ENCODE data around the gene RACGAP1.

Gene RACGAP1

DNA sequence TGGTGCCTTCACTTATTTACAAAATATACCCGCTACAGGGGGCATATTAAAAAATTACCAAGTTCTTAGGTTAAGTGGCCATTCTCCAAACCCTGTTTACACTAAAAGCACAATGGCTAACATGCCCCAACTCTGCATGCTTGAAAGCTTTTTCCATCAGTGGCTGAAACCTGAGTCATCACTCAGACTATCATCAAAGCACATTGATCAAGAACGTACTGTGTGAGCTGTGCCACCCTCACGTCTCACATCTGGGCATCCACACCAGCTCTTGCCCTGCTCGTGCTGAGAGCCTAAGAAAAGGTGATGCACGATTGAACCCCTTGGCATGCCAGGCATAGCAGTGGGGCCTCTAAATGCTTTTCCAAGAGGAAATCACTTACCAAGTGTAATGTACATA lies 39.3 kb downstream of the RACGAP1 start:
- DNase-seq (ENCODE audit: low spot score) = no peak

DNA sequence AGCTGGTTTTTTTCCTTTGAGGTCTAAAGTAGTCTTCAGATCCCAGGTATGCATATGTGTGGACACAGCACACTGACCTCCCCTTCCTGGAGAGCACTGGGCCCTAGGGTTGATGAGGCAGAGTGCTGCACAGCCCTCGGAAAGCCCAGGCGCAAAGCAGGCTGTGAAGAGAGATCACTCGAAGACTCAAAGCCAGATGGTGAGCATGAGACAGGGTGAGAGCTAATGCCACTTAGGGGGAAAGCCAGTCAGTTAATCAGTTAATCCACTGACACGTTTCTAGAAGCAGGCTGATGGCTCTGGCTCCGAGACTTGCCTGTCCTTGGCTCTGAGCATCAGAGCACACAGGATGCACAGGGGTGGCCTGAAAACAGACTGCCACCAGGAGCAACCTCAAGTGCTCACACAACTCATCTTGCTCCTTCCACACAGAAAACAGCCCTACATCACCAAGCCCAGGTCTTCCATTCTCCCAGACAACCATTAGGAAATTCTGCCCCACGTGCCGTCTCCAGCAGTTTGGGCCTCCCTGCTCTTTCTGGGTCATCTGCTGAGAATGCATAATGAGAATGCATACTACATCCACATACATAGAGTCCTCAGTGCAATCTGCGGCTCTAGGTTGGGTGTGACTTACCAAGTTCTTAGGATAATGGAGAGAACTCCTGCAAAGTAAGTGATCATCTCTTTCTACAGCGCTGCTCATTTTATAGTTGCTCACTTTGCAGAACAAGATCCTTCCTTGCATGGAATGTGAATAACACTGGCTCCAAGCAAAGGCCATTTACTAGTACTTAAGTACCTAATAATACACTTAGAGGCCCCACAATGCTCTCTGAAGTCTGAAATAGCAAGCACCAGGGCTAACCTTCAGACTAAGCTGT lies 40.6 kb downstream of the RACGAP1 start:
- DNase-seq (ENCODE audit: low spot score) = no peak

- DNase-seq (ENCODE audit: low spot score) = no peak
Measured at GRCh38 chr12:49983892-49984291, 41.4 kb downstream of the RACGAP1 start.

DNA sequence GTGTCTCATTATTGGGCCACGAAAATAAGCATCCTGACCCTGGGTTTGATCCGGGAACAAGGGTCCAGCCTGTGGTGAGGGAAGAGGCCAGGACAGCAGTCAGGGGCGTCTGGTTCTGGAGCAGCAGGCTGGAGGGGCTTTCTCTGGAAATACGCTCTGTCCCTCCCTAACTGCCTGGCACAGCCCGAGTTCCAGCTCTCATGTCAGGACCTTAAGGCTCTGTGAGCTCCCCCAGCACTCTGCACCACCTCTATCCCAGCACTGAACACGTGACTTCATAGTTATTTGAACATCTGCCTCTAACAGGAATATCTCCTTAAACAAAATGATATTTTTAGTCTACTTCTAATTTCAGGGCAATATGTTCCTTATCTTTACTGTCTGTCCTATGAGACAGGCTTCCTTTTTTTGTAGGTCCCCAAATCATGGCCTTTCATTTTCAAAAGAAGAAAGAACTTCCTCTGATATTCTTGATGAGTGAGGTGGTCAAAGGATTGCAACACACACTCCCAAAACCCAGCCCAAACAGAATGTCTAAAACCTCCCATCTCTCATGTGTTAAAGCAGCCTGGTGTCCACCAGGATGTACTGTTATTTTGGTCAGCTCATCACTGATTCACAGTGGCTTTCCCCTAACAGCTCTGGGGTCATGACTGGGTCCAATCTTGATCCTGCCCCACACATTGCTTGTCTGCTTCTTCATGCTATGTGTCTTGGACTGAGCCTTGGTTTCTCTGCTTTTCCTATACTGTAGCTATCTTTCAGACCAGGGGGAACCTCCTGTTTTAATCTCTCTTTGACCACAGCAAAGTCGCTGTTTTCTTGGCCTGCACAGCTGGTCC lies 42.8 kb downstream of the RACGAP1 start:
- no peak for DNase-seq (ENCODE audit: low spot score)

GRCh38 chr12:49980501-49981349 lies 44.6 kb downstream of the RACGAP1 start:
- no peak for DNase-seq (ENCODE audit: low spot score)

DNA sequence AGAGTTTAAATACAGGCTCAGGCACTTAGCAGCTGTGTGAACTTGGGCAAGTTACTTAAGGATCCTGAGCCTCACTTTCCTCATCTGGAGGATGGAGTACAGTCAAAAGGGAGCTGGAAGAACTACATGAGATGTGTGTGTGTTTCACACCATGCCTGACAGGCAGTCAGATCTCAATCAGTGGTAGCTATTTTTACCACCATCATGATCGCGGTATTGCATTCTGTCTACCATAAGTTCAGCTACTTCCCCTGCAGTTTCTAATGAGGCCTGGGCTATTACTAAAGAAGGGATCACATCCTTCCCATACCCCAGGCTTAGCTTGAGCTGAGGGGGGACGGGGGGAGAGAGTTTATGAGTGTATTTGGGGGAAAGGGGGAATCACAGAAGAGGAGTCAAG lies 45.5 kb downstream of the RACGAP1 start:
- no peak for DNase-seq (ENCODE audit: low spot score)

DNA sequence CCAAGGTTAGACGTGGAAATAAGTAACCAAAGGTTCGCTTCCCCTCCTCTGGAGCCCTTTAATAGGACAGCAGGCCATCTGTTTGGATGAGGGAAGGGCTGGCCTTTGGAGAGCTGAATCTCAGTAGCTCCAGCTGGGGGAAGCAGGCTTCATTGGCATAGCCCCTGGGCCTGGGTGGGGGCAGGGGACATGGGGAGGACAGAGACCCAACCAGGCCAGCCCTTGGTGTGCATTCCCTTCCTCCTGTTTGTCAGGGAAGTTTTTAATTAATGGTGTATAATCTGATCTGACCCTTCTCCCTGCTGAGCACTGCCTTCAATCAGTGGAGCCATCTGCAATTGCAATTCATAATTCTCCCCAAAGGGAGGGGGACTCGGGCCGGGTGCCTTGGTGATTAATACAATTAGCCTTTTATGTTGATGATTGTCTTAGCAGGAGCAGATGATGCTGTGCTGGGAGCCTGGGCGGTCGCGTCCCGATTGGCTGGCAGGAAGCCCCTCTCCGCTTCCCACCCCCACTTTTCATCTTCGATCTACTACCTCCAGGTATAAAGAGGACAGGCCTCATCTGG lies 46.2 kb downstream of the RACGAP1 start:
- no peak for DNase-seq (ENCODE audit: low spot score)

DNA sequence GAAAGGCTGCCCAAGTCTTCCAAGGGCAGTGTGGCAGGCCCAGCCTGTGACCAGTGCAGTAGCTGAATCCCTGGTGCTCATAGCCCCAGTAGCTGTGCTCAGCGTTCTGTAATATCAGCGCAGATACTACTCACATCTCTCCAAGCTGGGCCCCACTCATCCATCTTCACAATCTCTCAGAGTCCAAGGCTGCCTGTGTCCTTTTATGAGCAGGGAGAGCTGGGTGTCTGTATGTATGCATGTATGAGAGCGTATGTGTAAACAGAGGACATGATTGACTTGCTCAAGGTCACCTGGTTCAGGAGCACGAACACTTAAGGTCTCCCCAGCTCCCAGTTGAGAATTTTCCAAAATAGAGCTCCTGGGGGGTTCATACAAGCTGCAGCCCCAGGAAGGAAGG lies 47.2 kb downstream of the RACGAP1 start:
- DNase-seq (ENCODE audit: low spot score) = no peak

- no peak for DNase-seq (ENCODE audit: low spot score)
Measured at GRCh38 chr12:49976557-49976956, 48.7 kb downstream of the RACGAP1 start.

GRCh38 chr12:49975318-49975761 lies 50.0 kb downstream of the RACGAP1 start:
- DNase-seq (ENCODE audit: low spot score) = no peak

- DNase-seq (ENCODE audit: low spot score) = no peak
Measured at GRCh38 chr12:49974677-49975317, 50.5 kb downstream of the RACGAP1 start.

DNA sequence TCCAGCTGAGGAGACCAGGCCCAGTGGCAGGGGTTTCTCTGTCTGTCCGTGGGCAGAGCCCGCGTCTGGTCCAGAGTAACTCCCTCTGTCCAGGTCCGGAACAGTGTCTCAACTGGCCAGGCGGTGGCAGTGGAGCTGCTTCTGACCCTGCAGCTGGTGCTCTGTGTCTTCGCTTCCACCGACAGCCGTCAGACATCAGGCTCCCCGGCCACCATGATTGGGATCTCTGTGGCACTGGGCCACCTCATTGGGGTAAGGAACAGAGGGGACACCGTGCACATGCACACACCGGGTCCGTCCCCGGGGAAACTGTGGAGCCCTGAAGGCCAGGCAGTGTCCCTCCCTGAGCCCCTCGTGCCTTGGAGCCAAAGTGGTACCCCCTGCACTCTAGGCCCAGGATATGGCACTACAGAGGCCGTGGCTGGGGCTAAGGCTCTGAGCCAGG lies 51.0 kb downstream of the RACGAP1 start:
- no peak for DNase-seq (ENCODE audit: low spot score)

GRCh38 chr12:49973361-49973830 lies 51.9 kb downstream of the RACGAP1 start:
- no peak for DNase-seq (ENCODE audit: low spot score)

DNA sequence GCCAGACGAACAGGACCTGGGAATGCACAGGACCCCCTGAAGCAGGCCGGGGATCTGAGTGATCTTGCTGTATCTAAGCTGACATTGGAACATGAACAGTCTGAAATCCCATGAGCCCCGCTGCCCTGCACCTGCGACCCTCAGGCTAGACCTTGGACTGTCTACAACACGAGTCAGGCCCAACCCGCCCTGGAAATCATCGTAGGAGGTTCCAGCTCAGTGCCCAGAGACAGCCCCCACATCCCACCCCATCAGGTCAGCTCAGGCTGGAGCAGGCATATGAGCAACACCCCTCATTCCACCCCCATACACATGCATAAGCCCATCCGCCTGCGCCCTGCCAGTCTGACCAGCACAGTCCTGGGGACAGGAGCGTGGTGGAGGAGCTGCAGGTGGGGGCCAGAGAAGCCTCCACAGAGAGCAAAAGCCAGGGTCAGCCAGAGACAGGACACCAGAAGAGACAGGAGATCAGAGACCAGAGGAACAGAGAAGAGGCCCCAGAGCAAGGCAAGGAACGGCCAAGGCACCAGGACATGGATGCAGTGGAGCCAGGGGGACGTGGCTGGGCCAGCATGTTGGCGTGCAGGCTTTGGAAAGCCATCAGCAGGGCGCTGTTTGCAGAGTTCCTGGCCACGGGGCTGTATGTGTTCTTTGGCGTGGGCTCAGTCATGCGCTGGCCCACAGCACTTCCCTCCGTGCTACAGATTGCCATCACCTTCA lies 52.5 kb downstream of the RACGAP1 start, which contains the start of gene AQP6:
Gene AQP6, plus strand, starts transcription at position 307 of the 720 bp plus-strand sequence. Its CDS starts 227 bp downstream, at position 534.
- DNase-seq (ENCODE audit: low spot score) = no peak

DNA sequence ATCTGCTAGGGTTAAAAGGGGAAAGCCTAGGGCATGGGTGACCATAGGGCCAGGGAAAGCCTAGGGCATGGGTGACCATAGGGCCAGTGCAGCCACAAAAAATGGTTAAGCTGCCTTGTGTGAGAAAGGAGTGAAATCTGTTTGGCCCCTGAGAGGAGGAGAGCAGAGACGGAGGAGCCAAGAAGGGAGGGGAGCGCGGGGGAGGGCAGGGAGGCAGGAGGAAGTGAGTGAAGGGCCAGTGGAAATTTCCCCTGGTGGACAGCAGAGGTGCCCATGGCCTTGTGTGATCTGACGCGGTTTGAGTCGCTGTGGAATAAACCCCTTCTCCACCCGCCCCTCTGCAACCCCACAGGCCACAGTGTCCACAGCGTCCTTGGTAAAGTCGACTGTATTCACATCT lies 53.2 kb downstream of the RACGAP1 start:
- no peak for DNase-seq (ENCODE audit: low spot score)

- no peak for DNase-seq (ENCODE audit: low spot score)
Measured at GRCh38 chr12:49971141-49971540, 54.2 kb downstream of the RACGAP1 start.

DNA sequence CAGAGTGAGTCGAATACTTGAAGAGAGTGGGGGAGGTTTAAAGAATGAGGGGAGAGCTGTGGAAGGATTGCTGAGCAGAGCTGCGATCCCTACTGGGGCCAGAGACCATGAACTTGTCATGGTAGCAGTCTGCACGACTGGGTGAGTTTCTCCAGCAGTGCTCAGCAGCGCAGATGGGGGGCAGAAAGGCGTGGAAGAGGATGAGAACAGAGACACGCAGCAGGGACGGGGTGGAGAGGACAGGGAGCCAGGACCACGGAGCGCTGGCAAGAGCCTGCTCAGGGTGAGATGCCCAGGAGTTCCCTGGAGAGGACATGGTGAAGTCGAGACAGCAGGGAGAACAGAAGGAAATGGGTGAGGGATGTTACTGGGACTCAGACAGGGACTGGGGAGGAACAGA lies 54.6 kb downstream of the RACGAP1 start:
- no peak for DNase-seq (ENCODE audit: low spot score)

GRCh38 chr12:49969651-49970429 lies 55.5 kb downstream of the RACGAP1 start:
- no peak for DNase-seq (ENCODE audit: low spot score)

GRCh38 chr12:49969027-49969426 lies 56.3 kb downstream of the RACGAP1 start:
- DNase-seq (ENCODE audit: low spot score) = no peak

All from hematopoietic multipotent progenitor cell treated with erythropoietin and hydrocortisone succinate and interleukin-3 and kit ligand, for 17 days (in vitro differentiated cells).